Measurements from ENCODE around the gene APC2.

DNA sequence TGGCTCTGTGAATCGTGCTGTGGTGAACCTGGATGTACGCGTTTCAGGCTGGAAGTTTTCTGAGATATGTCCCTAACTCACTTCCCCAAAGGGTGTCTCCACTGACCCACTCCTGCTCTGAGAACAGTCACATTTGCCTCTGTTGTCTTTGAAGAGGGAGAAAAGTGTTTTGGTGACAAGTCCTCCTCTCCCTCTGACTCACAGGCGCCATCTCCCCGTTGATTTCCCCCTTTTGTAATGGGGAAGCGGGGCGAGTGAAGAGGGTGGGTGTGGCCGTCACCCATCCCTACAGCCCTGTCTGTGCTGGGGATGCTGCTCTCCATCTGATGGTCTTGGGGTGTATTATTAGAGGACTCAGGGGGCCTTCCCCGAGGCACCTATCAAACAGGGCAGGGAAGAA, 9.6 kb downstream of the APC2 start:
- TF ChIP-seq, protein P1, sequence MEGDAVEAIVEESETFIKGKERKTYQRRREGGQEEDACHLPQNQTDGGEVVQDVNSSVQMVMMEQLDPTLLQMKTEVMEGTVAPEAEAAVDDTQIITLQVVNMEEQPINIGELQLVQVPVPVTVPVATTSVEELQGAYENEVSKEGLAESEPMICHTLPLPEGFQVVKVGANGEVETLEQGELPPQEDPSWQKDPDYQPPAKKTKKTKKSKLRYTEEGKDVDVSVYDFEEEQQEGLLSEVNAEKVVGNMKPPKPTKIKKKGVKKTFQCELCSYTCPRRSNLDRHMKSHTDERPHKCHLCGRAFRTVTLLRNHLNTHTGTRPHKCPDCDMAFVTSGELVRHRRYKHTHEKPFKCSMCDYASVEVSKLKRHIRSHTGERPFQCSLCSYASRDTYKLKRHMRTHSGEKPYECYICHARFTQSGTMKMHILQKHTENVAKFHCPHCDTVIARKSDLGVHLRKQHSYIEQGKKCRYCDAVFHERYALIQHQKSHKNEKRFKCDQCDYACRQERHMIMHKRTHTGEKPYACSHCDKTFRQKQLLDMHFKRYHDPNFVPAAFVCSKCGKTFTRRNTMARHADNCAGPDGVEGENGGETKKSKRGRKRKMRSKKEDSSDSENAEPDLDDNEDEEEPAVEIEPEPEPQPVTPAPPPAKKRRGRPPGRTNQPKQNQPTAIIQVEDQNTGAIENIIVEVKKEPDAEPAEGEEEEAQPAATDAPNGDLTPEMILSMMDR (IDR thresholded peaks at IDR 0.05), result no peak
- no peak for TF ChIP-seq EZH2 (IDR thresholded peaks at IDR 0.05; ENCODE audit: borderline replicate concordance, insufficient read depth, low read depth, low read length, poor library complexity, severe bottlenecking)
